Measurements from ENCODE around the gene PNMA3.
"Not testable (repeated sequence)": the region's sequence is repeated elsewhere in the genome, so short reads cannot be mapped to it uniquely, and the experiment has no call there.

The PNMA3 gene, protein sequence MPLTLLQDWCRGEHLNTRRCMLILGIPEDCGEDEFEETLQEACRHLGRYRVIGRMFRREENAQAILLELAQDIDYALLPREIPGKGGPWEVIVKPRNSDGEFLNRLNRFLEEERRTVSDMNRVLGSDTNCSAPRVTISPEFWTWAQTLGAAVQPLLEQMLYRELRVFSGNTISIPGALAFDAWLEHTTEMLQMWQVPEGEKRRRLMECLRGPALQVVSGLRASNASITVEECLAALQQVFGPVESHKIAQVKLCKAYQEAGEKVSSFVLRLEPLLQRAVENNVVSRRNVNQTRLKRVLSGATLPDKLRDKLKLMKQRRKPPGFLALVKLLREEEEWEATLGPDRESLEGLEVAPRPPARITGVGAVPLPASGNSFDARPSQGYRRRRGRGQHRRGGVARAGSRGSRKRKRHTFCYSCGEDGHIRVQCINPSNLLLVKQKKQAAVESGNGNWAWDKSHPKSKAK

DNA sequence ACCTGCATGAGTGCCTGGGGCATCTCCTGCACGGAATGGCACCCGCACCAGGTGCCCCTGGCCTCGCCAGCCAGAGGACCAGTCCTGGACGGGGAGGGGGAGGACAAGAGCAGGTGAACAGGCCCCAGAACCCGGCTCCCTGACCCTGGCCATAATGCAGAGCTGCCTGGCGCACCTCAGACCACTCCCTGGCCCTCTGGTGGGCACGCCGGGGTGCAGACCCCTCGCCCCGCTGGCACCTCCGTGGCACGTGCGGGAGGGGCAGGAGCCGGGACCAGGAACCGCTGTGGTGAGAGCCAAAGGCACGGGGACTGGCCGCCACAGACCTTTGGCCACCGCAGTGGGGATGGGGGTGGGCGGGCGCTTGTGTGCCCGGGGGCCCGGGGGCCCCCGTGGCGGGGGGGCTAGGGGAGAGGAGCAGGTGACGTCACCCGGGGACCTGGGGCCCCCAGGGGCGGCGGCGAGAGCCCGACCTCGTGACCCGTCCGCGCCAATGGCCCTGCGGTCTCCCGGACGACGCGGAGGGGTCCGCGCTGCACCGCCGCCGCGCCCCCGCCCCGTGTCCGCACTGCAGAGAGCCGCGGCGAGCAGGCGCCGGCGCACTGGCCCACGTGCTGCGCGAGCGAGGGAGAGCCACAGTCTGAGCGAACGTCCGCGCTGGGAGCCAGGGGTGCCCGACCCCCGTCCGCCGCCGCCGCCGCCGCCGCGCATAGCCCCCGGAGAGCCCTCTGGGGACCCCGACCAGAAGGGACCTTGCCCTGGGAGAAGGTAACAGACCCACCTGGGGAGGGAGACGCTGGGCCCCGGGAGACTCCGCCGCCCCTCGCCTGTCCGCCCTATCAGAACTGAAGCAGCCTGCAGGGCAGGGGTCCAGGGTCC is at the start of gene PNMA3:
TSS of gene PNMA3 (plus strand) at position 600 of the 879 bp plus-strand sequence. CDS start 586 bp downstream, outside the sequence.
- no peak for DNase-seq

DNA sequence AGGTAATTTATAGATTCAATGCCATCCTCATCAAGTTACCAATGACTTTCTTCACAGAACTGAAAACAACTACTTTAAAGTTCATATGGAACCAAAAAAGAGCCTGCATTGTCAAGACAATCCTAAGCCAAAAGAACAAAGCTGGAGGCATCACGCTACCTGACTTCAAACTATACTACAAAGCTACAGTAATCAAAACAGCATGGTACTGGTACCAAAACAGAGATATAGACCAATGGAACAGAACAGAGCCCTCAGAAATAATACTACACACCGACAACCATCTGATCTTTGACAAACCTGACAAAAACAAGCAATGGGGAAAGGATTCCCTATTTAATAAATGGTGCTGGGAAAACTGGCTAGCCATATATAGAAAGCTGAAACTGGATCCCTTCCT is 39.1 kb upstream of the PNMA3 start:
- not testable (repeated sequence) for DNase-seq

DNA sequence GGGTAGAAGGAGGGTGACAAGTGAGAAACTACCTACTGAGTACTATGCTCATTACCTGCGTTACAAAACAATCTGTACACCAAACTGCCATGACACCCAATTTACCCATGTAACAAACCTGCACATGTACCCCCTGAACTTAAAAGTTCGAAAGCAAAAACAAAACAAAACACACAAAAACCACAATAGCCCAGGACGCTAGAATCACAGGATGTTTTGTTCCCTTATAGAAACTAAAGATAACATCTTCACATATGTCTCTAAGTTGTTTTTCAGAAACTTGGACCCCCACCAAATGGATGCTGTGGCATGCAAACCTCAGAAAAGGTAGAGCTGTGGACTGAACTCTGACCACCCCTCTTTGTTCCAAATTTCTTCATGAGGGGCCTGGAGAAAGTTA is 37.1 kb upstream of the PNMA3 start:
- DNase-seq, result no peak

DNA sequence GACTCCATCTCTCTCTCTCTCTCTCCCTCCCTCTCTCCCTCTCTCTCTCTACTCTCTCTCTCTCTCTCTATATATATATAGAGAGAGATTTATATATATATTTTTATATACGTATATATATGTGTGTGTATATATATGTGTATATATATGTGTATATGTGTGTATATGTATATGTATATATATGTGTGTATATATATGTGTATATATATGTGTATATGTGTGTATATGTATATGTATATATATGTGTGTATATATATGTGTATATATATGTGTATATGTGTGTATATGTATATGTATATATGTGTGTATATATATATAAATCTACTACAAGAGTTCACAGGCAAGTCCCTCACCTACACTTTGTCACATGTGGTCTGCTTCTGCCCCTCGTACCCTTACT is 29.8 kb upstream of the PNMA3 start:
- not testable (repeated sequence) for DNase-seq

DNA sequence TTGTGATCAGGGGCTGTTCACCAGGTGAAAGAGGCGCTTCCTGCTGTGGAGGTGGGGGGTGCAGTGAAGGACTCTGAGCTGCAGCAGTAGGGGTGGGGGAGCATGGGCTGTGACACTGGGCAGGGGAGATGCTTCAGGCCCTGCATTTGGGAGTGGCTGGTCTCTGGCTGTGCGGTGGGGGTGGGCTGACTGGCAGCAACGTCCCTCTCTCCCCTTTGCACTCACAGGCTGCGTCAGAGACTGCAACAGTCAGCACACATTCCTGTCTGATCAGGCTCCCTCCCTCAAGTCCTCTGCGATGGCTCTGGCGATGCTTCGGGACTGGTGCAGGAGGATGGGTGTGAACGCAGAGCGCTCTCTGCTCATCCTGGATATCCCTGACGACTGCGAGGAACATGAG is 27.8 kb upstream of the PNMA3 start:
- DNase-seq, result not testable (repeated sequence)

DNA sequence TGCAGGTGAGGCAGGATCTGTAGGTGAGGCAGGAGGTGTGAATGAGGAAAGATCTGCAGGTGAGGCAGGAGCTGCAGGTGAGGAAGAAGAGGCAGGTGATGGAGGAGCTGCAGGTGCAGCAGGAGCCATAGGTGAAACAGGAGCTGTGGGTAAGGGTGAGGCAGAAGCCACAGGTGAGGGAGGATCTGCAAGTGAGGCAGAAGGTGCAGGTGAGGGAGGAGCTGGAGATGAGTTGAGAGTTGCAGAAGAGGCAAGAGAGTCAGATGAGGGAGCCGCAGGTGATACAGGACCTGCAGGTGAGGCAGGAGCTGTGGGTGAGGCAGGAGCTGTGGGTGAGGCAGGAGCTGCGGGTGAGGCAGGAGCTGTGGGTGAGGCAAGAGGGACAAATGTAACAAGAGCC is 27.1 kb upstream of the PNMA3 start:
- no peak for DNase-seq

DNA sequence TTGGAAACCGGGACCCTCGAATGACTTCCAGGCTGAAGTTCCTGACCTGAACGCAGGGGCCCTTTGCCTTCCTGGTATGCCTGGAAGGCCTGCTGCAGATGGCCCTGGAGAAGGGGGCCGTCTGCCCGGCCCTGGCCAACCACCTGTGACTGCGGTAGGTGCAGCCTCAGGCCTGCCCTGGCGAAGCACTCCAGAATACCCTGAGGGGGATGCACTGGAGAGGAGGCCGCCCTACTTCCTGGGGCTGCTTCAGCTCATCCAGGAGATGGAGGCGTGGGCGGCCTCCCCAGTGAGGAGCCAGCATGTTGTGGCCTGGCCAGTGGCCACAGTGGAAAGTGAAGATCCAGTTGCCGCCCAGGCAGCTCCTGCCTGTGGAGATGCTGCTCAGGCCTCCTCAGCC is 26.4 kb upstream of the PNMA3 start:
- DNase-seq, result no peak

DNA sequence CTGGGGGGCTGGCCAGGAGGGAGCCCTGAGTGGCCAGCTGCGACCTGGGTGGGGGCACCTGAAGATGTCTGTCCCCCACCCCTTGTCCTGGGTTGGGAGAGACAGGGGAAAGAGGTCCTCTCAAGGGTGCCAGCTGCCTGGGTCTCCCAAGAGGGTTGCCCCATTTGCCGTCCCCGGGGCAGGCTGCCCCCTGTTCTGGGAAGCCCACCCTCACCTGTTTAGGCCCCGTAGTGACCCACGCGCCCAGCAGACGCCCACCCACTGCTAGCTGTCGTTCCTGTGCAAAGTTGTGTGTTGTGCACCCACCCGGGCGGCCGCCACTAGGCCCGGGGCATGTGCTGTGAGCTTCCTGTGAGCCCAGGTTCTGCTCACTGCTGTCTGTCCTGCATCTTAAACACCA is 25.5 kb upstream of the PNMA3 start:
- DNase-seq, result no peak

DNA sequence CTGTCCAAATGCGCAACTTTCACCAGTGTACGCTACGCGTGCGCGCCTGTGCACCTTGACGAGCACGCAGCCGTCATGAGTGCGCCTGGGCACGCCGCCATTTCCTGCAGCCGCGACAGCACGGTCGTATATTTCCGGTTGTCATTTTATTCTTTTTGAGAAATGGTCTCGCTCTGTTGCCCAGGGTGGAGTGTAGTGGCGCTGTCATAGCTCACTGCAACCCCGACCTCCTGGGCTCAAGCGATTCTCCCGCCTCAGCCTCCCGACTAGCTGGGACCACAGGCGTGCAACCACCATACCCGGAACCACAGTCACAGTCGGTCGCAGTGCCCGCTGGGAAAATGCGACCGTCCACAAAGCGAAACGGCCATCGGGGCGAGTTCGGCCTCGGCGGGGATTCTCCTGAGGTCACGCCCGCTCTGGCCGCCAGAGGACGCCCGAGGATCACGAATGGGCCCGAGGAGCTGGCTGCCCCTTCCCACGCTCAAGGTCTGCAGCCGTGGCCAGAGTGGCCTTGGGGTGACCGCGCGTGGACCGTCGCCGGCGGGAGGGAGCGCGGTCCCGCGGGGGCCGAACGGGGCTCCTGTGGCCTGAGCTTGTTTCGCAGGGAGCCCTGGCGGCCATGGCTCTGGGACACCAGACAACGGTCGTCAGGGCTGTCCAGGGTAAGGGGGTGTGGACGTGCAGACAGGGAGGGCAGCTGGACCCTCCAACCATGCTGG is 23.7 kb upstream of the PNMA3 start:
- DNase-seq, result peak; percentile 25 to 50

DNA sequence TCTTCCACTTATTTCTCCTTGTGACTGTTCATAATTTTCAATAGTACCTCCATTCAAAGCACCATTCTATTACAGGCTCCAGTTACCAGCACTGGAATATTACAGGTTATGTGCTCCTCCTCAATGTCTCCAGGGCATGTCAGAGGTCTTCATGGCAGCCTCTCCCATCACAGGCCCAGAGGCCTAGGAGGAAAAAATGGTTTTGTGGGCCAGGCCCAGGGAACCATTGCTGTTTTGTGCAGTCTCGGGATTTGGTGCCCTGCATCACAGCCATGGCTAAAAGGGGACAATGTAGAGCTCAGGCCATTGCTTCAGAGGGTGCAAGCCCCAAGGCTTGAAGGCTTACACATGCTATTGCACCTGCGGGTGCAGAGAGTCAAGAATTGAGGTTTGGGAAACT is 7.2 kb upstream of the PNMA3 start:
- DNase-seq, result no peak

DNA sequence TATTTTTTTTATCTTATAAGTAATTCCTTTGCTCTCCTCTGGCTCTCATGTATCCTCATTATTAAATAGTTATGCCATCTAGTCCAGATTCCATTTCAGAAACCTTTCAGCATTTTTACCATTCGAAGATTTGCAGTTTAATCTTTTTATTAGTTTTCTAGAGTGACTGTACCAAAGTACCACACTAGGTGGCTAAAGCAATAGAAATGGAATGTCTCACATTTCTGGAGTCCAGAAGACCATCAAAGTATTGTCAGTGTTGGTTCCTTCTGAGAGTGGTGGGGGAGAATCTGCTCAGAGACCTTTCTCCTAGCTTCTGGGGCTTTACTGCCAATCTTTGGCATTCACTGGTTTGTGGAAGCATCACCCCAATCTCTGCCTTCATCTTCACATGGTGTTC is 3.7 kb upstream of the PNMA3 start:
- DNase-seq, result no peak

DNA sequence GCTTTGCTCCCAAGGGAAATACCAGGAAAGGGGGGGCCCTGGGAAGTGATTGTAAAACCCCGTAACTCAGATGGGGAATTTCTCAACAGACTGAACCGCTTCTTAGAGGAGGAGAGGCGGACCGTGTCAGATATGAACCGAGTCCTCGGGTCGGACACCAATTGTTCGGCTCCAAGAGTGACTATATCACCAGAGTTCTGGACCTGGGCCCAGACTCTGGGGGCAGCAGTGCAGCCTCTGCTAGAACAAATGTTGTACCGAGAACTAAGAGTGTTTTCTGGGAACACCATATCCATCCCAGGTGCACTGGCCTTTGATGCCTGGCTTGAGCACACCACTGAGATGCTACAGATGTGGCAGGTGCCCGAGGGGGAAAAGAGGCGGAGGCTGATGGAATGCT is 1.0 kb downstream of the PNMA3 start:
- no peak for DNase-seq

DNA sequence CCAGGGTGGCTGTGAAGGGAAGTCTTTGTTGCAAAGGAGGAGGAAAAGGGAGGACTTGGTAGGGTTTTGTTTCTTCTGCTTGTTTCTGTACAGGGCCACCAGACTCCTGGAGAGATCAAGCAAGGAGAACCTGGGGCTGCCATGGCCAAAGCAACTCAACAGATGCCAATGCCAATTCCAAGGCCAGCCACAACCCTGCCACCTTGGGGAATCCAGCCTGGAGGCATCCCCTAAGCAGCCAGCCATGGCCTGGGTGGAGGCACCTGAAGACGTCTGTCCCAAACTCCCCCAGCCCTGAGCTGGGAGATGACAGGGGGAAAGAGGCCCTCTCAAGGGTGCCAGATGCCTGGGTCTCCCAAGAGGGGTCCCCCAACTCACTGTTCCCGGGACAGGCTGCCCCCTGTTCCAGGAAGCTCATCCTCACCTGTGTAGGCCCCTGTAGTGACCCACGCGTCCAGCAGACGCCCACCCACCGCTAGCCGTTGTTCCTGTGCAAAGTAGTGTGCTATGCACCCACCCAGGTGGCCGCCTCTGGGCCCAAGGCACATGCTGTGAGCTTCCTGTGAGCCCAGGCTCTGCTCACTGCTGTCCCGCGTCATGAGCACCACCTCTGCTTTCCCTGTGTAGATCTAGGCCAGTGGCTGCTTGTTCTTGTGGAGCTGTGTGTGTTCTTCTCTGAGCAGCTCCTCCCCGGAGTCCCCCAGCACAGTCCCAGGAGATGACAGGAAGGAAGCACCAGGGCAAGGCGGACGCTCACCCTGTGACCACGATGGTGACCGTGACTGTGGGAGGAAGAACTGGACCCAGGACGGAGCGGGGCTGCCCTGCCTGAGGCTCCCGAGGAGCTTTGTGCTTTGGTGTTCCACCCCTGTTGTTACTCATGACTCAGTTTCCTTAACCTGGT is 3.2 kb downstream of the PNMA3 start:
- DNase-seq, result no peak

DNA sequence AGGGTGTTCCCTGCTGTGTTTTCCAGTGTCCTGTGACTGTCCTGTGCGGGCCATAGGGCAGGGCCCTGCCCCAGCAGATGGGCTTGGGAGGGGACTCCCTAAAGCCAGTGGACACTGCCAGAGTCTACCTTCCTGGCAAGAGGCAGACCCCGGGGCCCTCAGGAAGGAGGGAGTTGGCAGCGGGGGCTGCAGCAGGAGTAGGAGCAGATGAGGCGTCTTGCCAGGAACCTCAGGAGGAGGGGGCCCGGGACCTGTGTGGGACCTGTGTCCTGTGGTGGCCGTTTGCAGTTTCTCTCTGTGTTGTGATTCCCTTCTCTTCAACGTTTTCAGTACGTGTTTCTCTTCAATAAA is 3.8 kb downstream of the PNMA3 start:
- no peak for DNase-seq

DNA sequence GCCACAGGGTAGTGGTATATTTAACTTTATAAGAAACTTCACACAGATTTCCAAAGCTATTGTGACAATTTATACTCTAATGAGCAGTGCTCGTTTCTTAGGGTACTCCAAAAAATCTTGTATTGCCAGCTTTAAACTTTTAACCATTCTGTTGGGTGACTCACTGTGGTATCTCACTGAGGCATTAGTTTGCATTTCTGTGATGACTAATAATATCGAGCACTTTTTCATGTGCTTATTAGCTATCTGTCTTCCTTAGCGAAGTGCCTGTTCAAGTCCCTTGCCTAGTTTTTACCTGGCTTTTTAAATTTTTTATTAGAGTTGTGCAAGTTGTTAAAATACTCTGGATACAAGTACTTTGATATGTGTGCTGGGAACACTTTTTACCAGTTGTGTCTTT is 5.5 kb downstream of the PNMA3 start:
- no peak for DNase-seq

DNA sequence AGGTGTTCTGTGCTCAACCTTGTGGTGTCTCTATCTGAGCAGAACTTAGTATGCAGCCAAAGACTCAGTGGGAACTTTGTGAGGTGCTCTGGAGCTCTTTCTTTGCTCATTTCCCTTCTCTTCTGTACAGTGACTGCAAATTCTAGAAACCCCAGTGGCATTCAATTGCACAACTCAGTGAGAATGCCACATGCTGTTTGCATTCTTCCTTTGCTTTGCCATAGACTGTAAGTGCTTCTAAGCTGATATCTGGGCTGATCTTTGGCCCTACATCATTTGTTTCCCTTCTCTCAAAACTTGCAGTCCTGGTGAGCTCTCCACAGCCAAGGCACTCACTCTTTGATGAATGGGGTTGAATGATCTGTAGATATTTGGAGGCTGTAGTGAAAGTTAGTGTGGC is 7.0 kb downstream of the PNMA3 start:
- DNase-seq, result no peak

DNA sequence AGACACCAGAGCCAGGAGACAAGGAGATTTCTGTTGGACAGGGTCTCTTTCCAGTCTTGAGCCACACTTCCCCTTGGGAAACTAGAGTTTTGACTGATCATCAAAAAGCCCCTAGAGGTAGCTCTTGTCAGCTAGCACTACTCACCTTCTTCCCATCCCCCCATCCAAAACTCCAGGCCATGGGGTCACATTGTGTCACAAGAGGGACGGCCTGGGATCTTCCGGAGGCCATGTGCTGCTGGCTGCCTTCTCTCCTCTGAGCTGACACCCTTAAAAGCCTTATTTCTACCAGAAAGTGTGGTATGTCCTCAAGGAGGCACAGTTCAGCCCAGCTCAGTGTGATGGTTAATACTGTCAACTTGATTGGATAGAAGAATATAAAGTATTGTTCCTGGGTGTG is 7.8 kb downstream of the PNMA3 start:
- no peak for DNase-seq

DNA sequence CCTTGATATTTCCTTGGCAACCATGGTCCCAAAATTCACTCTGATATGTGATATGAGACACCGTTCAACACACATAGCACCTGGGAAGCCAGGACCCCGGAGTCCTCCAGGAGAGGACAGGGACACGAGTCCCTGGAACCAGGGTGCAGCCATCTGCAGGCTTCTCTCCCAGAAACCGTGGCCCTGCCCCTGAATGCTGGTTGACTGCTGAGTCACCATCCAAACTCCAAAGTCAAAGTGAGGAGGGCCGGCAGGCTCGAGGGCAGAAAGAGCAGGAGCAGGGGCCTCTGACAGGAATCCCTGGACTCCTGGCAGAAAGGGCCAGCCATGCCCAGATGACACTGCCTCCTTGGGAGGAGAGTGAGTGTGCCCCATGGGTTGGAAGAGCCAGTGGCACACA is 9.1 kb downstream of the PNMA3 start:
- no peak for DNase-seq

DNA sequence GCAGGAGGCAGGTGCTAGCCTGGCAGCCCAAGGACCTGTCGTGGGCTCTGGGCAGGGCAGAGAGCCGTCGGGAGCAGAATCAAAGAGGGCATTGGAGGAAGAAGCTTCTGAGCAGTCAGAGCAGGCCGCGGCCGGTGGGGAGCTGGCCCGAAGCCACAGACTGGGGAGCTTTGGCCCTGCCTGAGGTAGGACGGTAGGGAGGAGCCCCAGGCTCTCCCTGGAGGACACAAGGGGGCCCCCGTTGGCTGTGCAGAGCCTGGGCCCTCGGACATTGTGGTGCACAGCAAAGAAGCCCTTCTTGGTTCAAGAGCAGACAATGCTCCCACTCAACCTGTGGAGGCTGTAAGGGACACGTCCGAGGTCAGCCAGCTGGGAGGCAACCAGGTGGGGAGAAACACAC is 10.1 kb downstream of the PNMA3 start:
- not testable (repeated sequence) for DNase-seq

DNA sequence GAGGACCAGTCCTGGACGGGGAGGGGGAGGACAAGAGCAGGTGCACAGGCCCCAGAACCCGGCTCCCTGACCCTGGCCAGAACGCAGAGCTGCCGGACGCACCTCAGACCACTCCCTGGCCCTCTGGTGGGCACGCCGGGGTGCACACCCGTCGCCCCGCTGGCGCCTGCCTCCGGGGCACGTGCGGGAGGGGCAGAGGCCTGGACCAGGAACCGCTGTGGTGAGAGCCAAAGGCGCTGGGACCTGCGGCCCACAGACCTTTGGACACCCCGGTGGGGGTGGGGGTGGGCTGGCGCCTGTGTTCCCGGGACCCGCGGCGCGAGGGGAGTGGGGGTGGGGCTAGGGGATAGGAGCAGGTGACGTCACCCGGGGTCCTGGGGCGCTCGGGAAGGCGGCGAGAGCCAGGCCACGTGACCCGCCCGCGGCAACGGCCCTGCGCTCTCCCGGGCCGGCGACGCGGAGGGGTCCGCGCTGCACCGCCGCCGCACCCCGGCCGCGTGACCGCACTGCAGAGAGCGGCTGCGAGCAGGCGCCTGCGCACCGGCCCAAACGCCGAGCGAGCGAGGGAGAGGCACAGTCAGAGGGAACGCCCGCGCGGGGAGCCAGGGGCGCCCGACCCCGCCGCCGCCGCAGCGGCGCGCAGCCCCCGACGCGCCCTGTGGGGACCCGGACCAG is 15.8 kb downstream of the PNMA3 start, which contains the start of gene PNMA6A:
TSS of gene PNMA6A (plus strand) at position 546 of the 675 bp plus-strand sequence. CDS start 609 bp downstream, outside the sequence.
- not testable (repeated sequence) for DNase-seq

DNA sequence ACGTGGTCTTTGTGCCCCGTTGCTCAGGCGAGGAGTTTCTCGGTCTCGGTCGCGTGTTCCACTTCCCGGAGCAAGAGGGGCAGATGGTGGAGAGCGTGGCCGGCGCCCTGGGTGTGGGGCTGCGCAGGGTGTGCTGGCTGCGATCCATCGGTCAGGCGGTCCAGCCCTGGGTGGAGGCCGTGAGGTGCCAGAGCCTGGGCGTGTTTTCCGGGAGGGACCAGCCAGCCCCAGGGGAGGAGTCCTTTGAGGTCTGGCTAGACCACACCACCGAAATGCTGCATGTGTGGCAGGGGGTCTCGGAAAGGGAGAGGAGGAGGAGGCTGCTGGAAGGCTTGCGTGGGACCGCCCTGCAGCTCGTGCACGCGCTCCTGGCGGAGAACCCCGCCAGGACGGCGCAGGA is 17.1 kb downstream of the PNMA3 start:
- not testable (repeated sequence) for DNase-seq
